HCT116 (cell line): ENCODE measurements around the gene CAMK2D. TPM values are rescaled to one million over a fixed set of nuclear protein-coding genes. Genes with fewer than 3 reads are reported as not detected.

ENCODE experiments used
- ATAC-seq: fragments of 200-7000 bp; cut with Tn5 transposase; 2 replicates; pipeline ENCODE4 v1.9.1; 2020; ENCODE audit warnings: mild to moderate bottlenecking, moderate library complexity
- BruUV-seq: library from RNA; stranded (reverse); fragments of 400-500 nt; replicated peaks from 2 replicates; lab custom pipeline; 2021; lab: Mats Ljungman, UMichigan
- CTCF ChIA-PET: fragments of 300-600 bp; sonication (Branson Sonifier 250); formaldehyde crosslinking; loops from one replicate; lab custom pipeline; 2021; ENCODE audit warnings: antibody characterized with exemption; lab: Charles Lee
- POLR2A ChIA-PET: fragments of 300-600, 350-600 bp; sonication (Branson Sonifier 250); formaldehyde crosslinking; loops from one replicate; lab custom pipeline; 2021; ENCODE audit warnings: antibody characterized with exemption; lab: Charles Lee
- RAD21 ChIA-PET, 2 experiments: fragments of 300-600 bp; sonication (Branson Sonifier 250); formaldehyde crosslinking; loops; one replicate each; lab custom pipeline; 2023; ENCODE audit warnings: low total read pairs in 2 of 2; ENCODE audit not compliant: uncharacterized antibody in 2 of 2, unreplicated experiment in 2 of 2, low non-redundant PET in 1 of 2; lab: Charles Lee
- DNase-seq: peaks from one replicate; pipeline ENCODE4 v3.0.0-alpha.2; 2010; ENCODE audit warnings: low read depth, low spot score
- H2AFZ ChIP-seq: fragments of 200-600 bp; shearing (Covaris generic), sonication (generic); 2 replicates; pipeline ENCODE4 v1.6.1; 2017; ENCODE audit warnings: low read depth, mixed run types, mixed read lengths, antibody characterized with exemption, low read length; ENCODE audit not compliant: poor library complexity, severe bottlenecking
- H3K27ac ChIP-seq: 2 replicates; pipeline ENCODE4 v1.5.1; 2012; ENCODE audit warnings: low read depth, low read length
- H3K27me3 ChIP-seq: fragments of 200-600 bp; sonication (generic); 2 replicates; pipeline ENCODE4 v1.6.1; 2016; ENCODE audit warnings: mixed run types, low read length, mixed read lengths; ENCODE audit not compliant: insufficient read depth
- H3K36me3 ChIP-seq, 2 experiments: fragments of 200-500 bp in 1 of 2; fragments of 200-600 bp in 1 of 2; sonication (Bioruptor generic) in 1 of 2; sonication (generic) in 1 of 2; 2 replicates each; pipeline versions ENCODE4 v1.5.1 to v1.6.1; 2014 to 2016; ENCODE audit warnings: low read length in 2 of 2, inconsistent platforms in 1 of 2, mixed read lengths in 1 of 2, mixed run types in 1 of 2; ENCODE audit not compliant: insufficient read depth in 2 of 2, control insufficient read depth in 1 of 2
- H3K4me1 ChIP-seq, 2 experiments: fragments of 200-600 bp in 1 of 2; sonication (generic) in 1 of 2; 2 replicates each; pipeline versions ENCODE4 v1.5.1 to v1.6.1; 2012 to 2017; ENCODE audit warnings: low read length in 2 of 2, inconsistent platforms in 1 of 2, mild to moderate bottlenecking in 1 of 2, mixed read lengths in 1 of 2, mixed run types in 1 of 2, moderate library complexity in 1 of 2; ENCODE audit not compliant: insufficient read depth in 2 of 2, control insufficient read depth in 1 of 2
- H3K4me2 ChIP-seq: fragments of 200-600 bp; sonication (generic); 2 replicates; pipeline ENCODE4 v1.6.1; 2017; ENCODE audit warnings: mixed run types, low read length, mixed read lengths
- H3K4me3 ChIP-seq, 2 experiments: fragments of 200-600 bp in 1 of 2; sonication (generic) in 1 of 2; replicated peaks in 1 of 2; 2 replicates each; pipeline ENCODE4 v1.5.1; 2011 to 2016; ENCODE audit warnings: low read length in 2 of 2, control low read depth in 1 of 2, low read depth in 1 of 2, mild to moderate bottlenecking in 1 of 2, mixed read lengths in 1 of 2, mixed run types in 1 of 2
- H3K79me2 ChIP-seq: fragments of 200-600 bp; sonication (generic); 2 replicates; pipeline ENCODE4 v1.6.1; 2017; ENCODE audit warnings: mild to moderate bottlenecking, mixed run types, low read length, moderate library complexity, mixed read lengths; ENCODE audit not compliant: insufficient read depth
- H3K9ac ChIP-seq: fragments of 200-600 bp; sonication (generic); 2 replicates; pipeline ENCODE4 v1.6.1; 2016; ENCODE audit warnings: low read length, mixed read lengths
- H3K9me2 ChIP-seq: fragments of 200-600 bp; sonication (generic), shearing (Covaris generic); 2 replicates; pipeline ENCODE4 v1.6.1; 2017; ENCODE audit warnings: mixed run types, mild to moderate bottlenecking, moderate library complexity; ENCODE audit not compliant: insufficient read depth
- H3K9me3 ChIP-seq, 2 experiments: fragments of 200-500 bp in 1 of 2; fragments of 200-600 bp in 1 of 2; sonication (Bioruptor generic) in 1 of 2; sonication (generic) in 1 of 2; 2 replicates each; pipeline ENCODE4 v1.6.1; 2014 to 2017; ENCODE audit warnings: low read length in 2 of 2, mixed read lengths in 2 of 2, inconsistent platforms in 1 of 2, low read depth in 1 of 2, mild to moderate bottlenecking in 1 of 2, mixed run types in 1 of 2, moderate library complexity in 1 of 2; ENCODE audit not compliant: control insufficient read depth in 1 of 2, insufficient read depth in 1 of 2
- H4K20me1 ChIP-seq: fragments of 200-600 bp; sonication (generic), shearing (Covaris generic); 2 replicates; pipeline ENCODE4 v1.6.1; 2017; ENCODE audit warnings: mixed run types, mild to moderate bottlenecking, moderate library complexity; ENCODE audit not compliant: insufficient read depth
- ATF3 ChIP-seq: IDR thresholded peaks from 2 replicates; pipeline ENCODE4 v1.6.1; 2012
- CBX3 ChIP-seq: IDR thresholded peaks from 2 replicates; pipeline ENCODE4 v1.6.1; 2012; ENCODE audit warnings: low read depth
- EZH2 ChIP-seq: fragments of 200-600 bp; sonication (generic); IDR thresholded peaks from 2 replicates; pipeline ENCODE4 v1.6.1; 2017; ENCODE audit warnings: antibody characterized with exemption, mixed run types
- FOSL1 ChIP-seq: IDR thresholded peaks from 2 replicates; pipeline ENCODE4 v1.6.1; 2012; ENCODE audit warnings: low read depth
- MAX ChIP-seq: IDR thresholded peaks from 2 replicates; pipeline ENCODE4 v1.6.1; 2012
- POLR2A ChIP-seq: IDR thresholded peaks from 2 replicates; pipeline ENCODE4 v1.7.0; 2011; ENCODE audit warnings: borderline replicate concordance; ENCODE audit not compliant: insufficient read depth, insufficient read length; ENCODE audit errors: extremely low read depth
- POLR2AphosphoS5 ChIP-seq: IDR thresholded peaks from 2 replicates; pipeline ENCODE4 v1.6.1; 2011; ENCODE audit warnings: mild to moderate bottlenecking, low read depth, low read length, moderate library complexity
- RAD21 ChIP-seq: IDR thresholded peaks from 2 replicates; pipeline ENCODE4 v1.6.1; 2012; ENCODE audit warnings: low read depth, mild to moderate bottlenecking
- SIN3A ChIP-seq: IDR thresholded peaks from 2 replicates; pipeline ENCODE4 v1.6.1; 2012; ENCODE audit warnings: low read depth
- SP1 ChIP-seq: IDR thresholded peaks from 2 replicates; pipeline ENCODE4 v1.6.1; 2012; ENCODE audit warnings: low read depth
- SRF ChIP-seq: IDR thresholded peaks from 2 replicates; pipeline ENCODE4 v1.6.1; 2012; ENCODE audit warnings: low read depth
- YY1 ChIP-seq: IDR thresholded peaks from 2 replicates; pipeline ENCODE4 v1.6.1; 2011; ENCODE audit warnings: low read length, low read depth, moderate library complexity, mild to moderate bottlenecking; ENCODE audit not compliant: insufficient replicate concordance; ENCODE audit errors: extremely low read depth
- ZBTB33 ChIP-seq: IDR thresholded peaks from 2 replicates; pipeline ENCODE4 v1.6.1; 2011; ENCODE audit warnings: mild to moderate bottlenecking, low read length, moderate library complexity; ENCODE audit not compliant: insufficient replicate concordance; ENCODE audit errors: extremely low read depth
- ZFX ChIP-seq: fragments of 450-650 bp; IDR thresholded peaks from 2 replicates; pipeline ENCODE4 v1.6.1; 2017
- intact Hi-C: fragments of 100-400 bp; cut with micrococcal nuclease; formaldehyde crosslinking; loops from 2 replicates; pipeline ENCODE4 v1.10.0; 2022
- total RNA-seq: library from RNA; stranded (reverse); gene quantifications from one replicate; pipeline ENCODE4 v1.2.1, GENCODE V29; 2021; ENCODE audit not compliant: unreplicated experiment
- TF ChIP-seq, protein P1 (sequence below), 3 experiments: fragments of 200-600 bp in 1 of 3; sonication (generic) in 1 of 3; IDR thresholded peaks in 2 of 3; conservative IDR thresholded peaks in 1 of 3; 2 replicates each; pipeline ENCODE4 v1.5.1; 2012 to 2017; ENCODE audit warnings: low read depth in 2 of 3, low read length in 2 of 3, antibody characterized with exemption in 1 of 3, borderline replicate concordance in 1 of 3, control low read depth in 1 of 3, mild to moderate bottlenecking in 1 of 3, mixed read lengths in 1 of 3, mixed run types in 1 of 3, moderate library complexity in 1 of 3; ENCODE audit not compliant: insufficient read depth in 1 of 3

The CAMK2D gene
- total RNA-seq, 1 experiment from 2014 or later, result 67.0 TPM

- Histone ChIP-seq H3K9me3 (no peaks in the 10 kb centered on the region), H3K27me3 (no peaks in the 10 kb centered on the region), H2AFZ (no peak overlapping the region), H3K4me2 (no peak overlapping the region), H3K79me2 (peaks cover 11% of the 10 kb centered on the region), H3K36me3 (no peaks in the 10 kb centered on the region), H3K9me2 (no peaks in the 10 kb centered on the region), H3K27ac (no peak overlapping the region), H3K9ac (no peak overlapping the region), H3K4me1 (no peaks in the 10 kb centered on the region), H3K4me3 (no peak overlapping the region), H4K20me1 (no peaks in the 10 kb centered on the region)
- DNase-seq, result no peak
- no peak for ATAC-seq
- intact Hi-C loops, result no loop called here
- TF ChIP-seq RAD21, result no peak
- TF ChIP-seq CBX3, result no peak
- TF ChIP-seq, protein P1, sequence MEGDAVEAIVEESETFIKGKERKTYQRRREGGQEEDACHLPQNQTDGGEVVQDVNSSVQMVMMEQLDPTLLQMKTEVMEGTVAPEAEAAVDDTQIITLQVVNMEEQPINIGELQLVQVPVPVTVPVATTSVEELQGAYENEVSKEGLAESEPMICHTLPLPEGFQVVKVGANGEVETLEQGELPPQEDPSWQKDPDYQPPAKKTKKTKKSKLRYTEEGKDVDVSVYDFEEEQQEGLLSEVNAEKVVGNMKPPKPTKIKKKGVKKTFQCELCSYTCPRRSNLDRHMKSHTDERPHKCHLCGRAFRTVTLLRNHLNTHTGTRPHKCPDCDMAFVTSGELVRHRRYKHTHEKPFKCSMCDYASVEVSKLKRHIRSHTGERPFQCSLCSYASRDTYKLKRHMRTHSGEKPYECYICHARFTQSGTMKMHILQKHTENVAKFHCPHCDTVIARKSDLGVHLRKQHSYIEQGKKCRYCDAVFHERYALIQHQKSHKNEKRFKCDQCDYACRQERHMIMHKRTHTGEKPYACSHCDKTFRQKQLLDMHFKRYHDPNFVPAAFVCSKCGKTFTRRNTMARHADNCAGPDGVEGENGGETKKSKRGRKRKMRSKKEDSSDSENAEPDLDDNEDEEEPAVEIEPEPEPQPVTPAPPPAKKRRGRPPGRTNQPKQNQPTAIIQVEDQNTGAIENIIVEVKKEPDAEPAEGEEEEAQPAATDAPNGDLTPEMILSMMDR (IDR thresholded peaks at IDR 0.05 in 2 of 3, conservative IDR thresholded peaks at IDR 0.05 in 1 of 3; ENCODE audit: borderline replicate concordance in 1 of 3, insufficient read depth in 1 of 3, low read depth in 2 of 3, low read length in 2 of 3), result no peak
- POLR2A ChIA-PET, result no interaction called here
- RAD21 ChIA-PET, result no interaction called here
- CTCF ChIA-PET, result no interaction called here
- no TSS peak for BruUV-seq
Observed at GRCh38 chr4:113744667-113745240, 16.8 kb downstream of the CAMK2D start.

DNA sequence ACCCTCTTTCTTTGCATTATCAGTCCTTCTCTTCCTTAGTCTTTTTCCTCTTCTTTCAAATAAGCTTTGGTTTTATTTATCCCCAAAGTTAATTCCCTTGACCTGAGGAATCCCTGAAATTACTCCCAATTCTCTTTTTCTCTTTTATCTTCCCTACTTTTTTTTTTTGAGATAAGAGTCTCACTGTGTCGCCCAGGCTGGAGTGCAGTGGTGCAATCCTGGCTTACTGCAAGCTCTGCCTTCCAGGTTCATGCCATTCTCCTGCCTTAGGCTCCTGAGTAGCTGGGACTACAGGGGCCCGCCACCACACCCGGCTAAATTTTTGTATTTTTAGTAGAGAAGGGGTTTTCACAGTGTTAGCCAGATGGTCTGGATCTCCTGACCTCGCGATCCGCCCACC is 17.8 kb downstream of the CAMK2D start:
- Histone ChIP-seq H2AFZ (no peak overlapping the region), H3K27me3 (no peaks in the 10 kb centered on the region), H3K79me2 (peaks cover 5% of the 10 kb centered on the region), H3K9me2 (no peaks in the 10 kb centered on the region), H3K4me3 (no peak overlapping the region), H3K4me2 (no peak overlapping the region), H3K36me3 (no peaks in the 10 kb centered on the region), H3K4me1 (no peaks in the 10 kb centered on the region), H4K20me1 (no peaks in the 10 kb centered on the region), H3K9me3 (no peaks in the 10 kb centered on the region), H3K27ac (no peak overlapping the region), H3K9ac (no peak overlapping the region)
- ChIA-PET RAD21 (no interaction called here), CTCF (no interaction called here), POLR2A (no interaction called here)
- ATAC-seq, result no peak
- intact Hi-C loops, result no loop called here
- no TSS peak for BruUV-seq
- no peak for DNase-seq
- TF ChIP-seq RAD21, result no peak
- TF ChIP-seq EZH2, result no peak
- no peak for TF ChIP-seq ATF3
- no peak for TF ChIP-seq POLR2A
- TF ChIP-seq POLR2AphosphoS5, result no peak
- TF ChIP-seq ZFX, result no peak
- no peak for TF ChIP-seq FOSL1
- no peak for TF ChIP-seq SRF
- TF ChIP-seq ZBTB33, result no peak
- TF ChIP-seq YY1, result no peak
- no peak for TF ChIP-seq SP1
- no peak for TF ChIP-seq SIN3A
- no peak for TF ChIP-seq MAX
